ENCODE results near the gene CGAS. TPM values are rescaled to one million over a fixed set of nuclear protein-coding genes. Genes with fewer than 3 reads are reported as not detected.

CGAS gene
- total RNA-seq, 6 experiments from 2014 or later = 0.37 to 1.1 (median 0.78) TPM

- no peaks in the 10 kb centered on the region for H3K27me3 ChIP-seq
- peaks cover 0 to 91% (median 60%) of the 10 kb centered on the region in 4 donors for H3K36me3 ChIP-seq
- ATAC-seq (no peak), DNase-seq (no peak)
- no peak for TF ChIP-seq CTCF (IDR thresholded peaks at IDR 0.05)
- TF ChIP-seq POLR2A (IDR thresholded peaks at IDR 0.05) = no peak
- H3K4me3 ChIP-seq = no peak overlapping the region
- intact Hi-C loops (cut with DNase I) = no loop called here
- H3K27ac ChIP-seq = no peak overlapping the region
- no peaks in the 10 kb centered on the region for H3K9me3 ChIP-seq
- no peaks in the 10 kb centered on the region for H3K4me1 ChIP-seq
- 73% methylated on average over 7 of the region's 12 CpGs for WGBS (ENCODE audit: insufficient coverage, low coverage, low lambda C conversion rate, missing lambda C conversion rate)
Measured at GRCh38 chr6:73481969-73482368, 29.9 kb upstream of the CGAS start.

- H3K36me3 ChIP-seq = peaks cover 0 to 90% (median 62%) of the 10 kb centered on the region in 4 donors
- H3K9me3 ChIP-seq = no peaks in the 10 kb centered on the region
- DNase-seq (no peak), ATAC-seq (no peak)
- no peaks in the 10 kb centered on the region for H3K27me3 ChIP-seq
- H3K27ac ChIP-seq = no peak overlapping the region
- H3K4me1 ChIP-seq = no peaks in the 10 kb centered on the region
- no peak overlapping the region for H3K4me3 ChIP-seq
- WGBS (ENCODE audit: insufficient coverage, low coverage, low lambda C conversion rate, missing lambda C conversion rate) = 100% methylated on average over 3 of the region's 4 CpGs
- intact Hi-C loops (cut with DNase I) = no loop called here
- TF ChIP-seq CTCF (IDR thresholded peaks at IDR 0.05) (no peak), POLR2A (IDR thresholded peaks at IDR 0.05) (no peak)
Measured at GRCh38 chr6:73477407-73477806, 25.3 kb upstream of the CGAS start.

GRCh38 chr6:73476723-73477122 lies 24.6 kb upstream of the CGAS start:
- no peaks in the 10 kb centered on the region for H3K27me3 ChIP-seq
- 92% methylated on average over 10 of the region's 10 CpGs for WGBS (ENCODE audit: insufficient coverage, low coverage, low lambda C conversion rate, missing lambda C conversion rate)
- DNase-seq = no peak
- intact Hi-C loops (cut with DNase I) = no loop called here
- no peaks in the 10 kb centered on the region for H3K4me1 ChIP-seq
- ATAC-seq = no peak
- TF ChIP-seq POLR2A (IDR thresholded peaks at IDR 0.05) (no peak), CTCF (IDR thresholded peaks at IDR 0.05) (no peak)
- H3K36me3 ChIP-seq = peaks cover 0 to 90% (median 61%) of the 10 kb centered on the region in 4 donors
- no peaks in the 10 kb centered on the region for H3K9me3 ChIP-seq
- H3K27ac ChIP-seq = no peak overlapping the region
- no peak overlapping the region for H3K4me3 ChIP-seq

- TF ChIP-seq CTCF (IDR thresholded peaks at IDR 0.05) = no peak
- no peak for TF ChIP-seq POLR2A (IDR thresholded peaks at IDR 0.05)
- Histone ChIP-seq H3K27me3 (no peaks in the 10 kb centered on the region), H3K36me3 (peaks cover 5 to 96% (median 60%) of the 10 kb centered on the region in 4 donors), H3K27ac (peak overlapping the region in 1 of 3 donors; percentile 0), H3K4me3 (no peak overlapping the region), H3K4me1 (no peaks in the 10 kb centered on the region), H3K9me3 (no peaks in the 10 kb centered on the region)
- DNase-seq (no peak), ATAC-seq (peak in 1 of 4 donors; percentile 43)
- intact Hi-C loops (cut with DNase I) = no loop called here
- WGBS (ENCODE audit: insufficient coverage, low coverage, low lambda C conversion rate, missing lambda C conversion rate) = 66% methylated on average over 2 of the region's 2 CpGs
Measured at GRCh38 chr6:73471686-73472290, 19.7 kb upstream of the CGAS start.
